Dendritic cell treated with granulocyte-macrophage colony-stimulating factor and Interleukin-4, amounts not matched to agents 40 ng/mL and 50 ng/mL, for 4 days (primary cell): Measurements from ENCODE around the gene CCKAR.
"Not testable (repeated sequence)": the region's sequence is repeated elsewhere in the genome, so short reads cannot be mapped to it uniquely, and the experiment has no call there.

Experiments used
- H3K27ac Mint-ChIP-seq: one replicate; pipeline ENCODE4 v1.8.0; 2022; ENCODE audit warnings: mild to moderate bottlenecking, mixed read lengths
- H3K27me3 Mint-ChIP-seq: one replicate; pipeline ENCODE4 v1.8.0; 2022; ENCODE audit warnings: mild to moderate bottlenecking, mixed read lengths
- H3K36me3 Mint-ChIP-seq: one replicate; pipeline ENCODE4 v1.8.0; 2022; ENCODE audit warnings: low read depth, mixed read lengths
- H3K4me1 Mint-ChIP-seq: one replicate; pipeline ENCODE4 v1.8.0; 2022; ENCODE audit warnings: low read depth, mixed read lengths
- H3K4me3 Mint-ChIP-seq: one replicate; pipeline ENCODE4 v1.8.0; 2022; ENCODE audit warnings: mild to moderate bottlenecking, moderate library complexity, mixed read lengths
- H3K9me3 Mint-ChIP-seq: one replicate; pipeline ENCODE4 v1.8.0; 2022; ENCODE audit warnings: mixed read lengths
- intact Hi-C: fragments of 100-400 bp; cut with micrococcal nuclease; formaldehyde crosslinking; loops from one replicate; pipeline ENCODE4 v1.15.0; 2022

Gene CCKAR

DNA sequence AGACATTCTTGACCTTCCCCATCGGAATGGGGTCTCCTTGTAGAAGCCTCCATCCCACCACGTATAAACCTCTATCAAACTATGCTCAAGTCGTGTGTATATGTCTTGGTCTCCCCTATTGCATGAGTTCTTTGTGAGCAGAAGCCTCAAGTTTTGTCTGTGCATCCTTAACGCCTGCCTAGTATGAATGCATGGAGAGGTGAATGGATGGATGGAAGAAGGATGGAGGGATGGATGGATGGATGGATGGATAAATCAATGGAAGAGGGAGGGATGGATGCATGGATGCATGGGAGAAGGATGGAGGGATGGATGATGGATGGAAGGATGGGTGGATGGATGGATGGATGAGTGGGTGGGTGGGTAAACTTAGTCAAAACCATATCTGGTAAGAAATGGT lies 17.0 kb upstream of the CCKAR start:
- Mint-ChIP-seq H3K36me3 (no peaks in the 10 kb centered on the region), H3K27me3 (peaks cover 3% of the 10 kb centered on the region), H3K4me1 (no peaks in the 10 kb centered on the region), H3K27ac (no peak overlapping the region), H3K4me3 (no peak overlapping the region), H3K9me3 (no peaks in the 10 kb centered on the region)
- intact Hi-C loops = no loop called here

DNA sequence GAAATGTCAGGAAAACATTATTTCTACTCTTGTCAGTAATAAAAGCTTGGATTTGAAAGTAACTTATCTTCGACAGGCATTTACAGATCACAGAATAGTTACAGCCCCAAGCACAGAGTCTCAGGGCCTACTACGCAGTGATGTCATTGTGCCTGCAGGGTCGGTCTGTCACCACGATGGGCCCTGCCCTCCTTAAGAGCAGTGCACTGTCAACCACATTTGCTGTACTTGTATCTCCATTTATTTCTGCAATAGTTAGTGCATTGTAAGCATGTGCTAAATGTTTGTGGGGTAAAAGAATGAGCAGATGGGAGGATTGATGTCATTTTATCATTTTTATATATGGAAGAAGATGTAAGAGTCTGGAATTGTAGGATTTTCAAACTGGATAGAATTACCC lies 13.6 kb upstream of the CCKAR start:
- H3K27ac Mint-ChIP-seq = no peak overlapping the region
- H3K4me3 Mint-ChIP-seq = no peak overlapping the region
- H3K9me3 Mint-ChIP-seq = no peaks in the 10 kb centered on the region
- intact Hi-C loops = no loop called here
- H3K4me1 Mint-ChIP-seq = no peaks in the 10 kb centered on the region
- H3K27me3 Mint-ChIP-seq = no peaks in the 10 kb centered on the region
- no peaks in the 10 kb centered on the region for H3K36me3 Mint-ChIP-seq

GRCh38 chr4:26503427-26503826 lies 13.1 kb upstream of the CCKAR start:
- no peaks in the 10 kb centered on the region for H3K27me3 Mint-ChIP-seq
- no peaks in the 10 kb centered on the region for H3K9me3 Mint-ChIP-seq
- H3K4me3 Mint-ChIP-seq = no peak overlapping the region
- no peaks in the 10 kb centered on the region for H3K4me1 Mint-ChIP-seq
- H3K36me3 Mint-ChIP-seq = no peaks in the 10 kb centered on the region
- no peak overlapping the region for H3K27ac Mint-ChIP-seq
- intact Hi-C loops = no loop called here

- H3K4me3 Mint-ChIP-seq, H3K27ac Mint-ChIP-seq, H3K4me1 Mint-ChIP-seq, H3K27me3 Mint-ChIP-seq, H3K9me3 Mint-ChIP-seq, H3K36me3 Mint-ChIP-seq, intact Hi-C loops: not testable (repeated sequence)
Measured at GRCh38 chr4:26500565-26500999, 10.3 kb upstream of the CCKAR start.

- no peaks in the 10 kb centered on the region for H3K9me3 Mint-ChIP-seq
- H3K36me3 Mint-ChIP-seq = no peaks in the 10 kb centered on the region
- no peaks in the 10 kb centered on the region for H3K4me1 Mint-ChIP-seq
- intact Hi-C loops = no loop called here
- H3K27me3 Mint-ChIP-seq = no peaks in the 10 kb centered on the region
- H3K27ac Mint-ChIP-seq = no peak overlapping the region
- no peak overlapping the region for H3K4me3 Mint-ChIP-seq
Measured at GRCh38 chr4:26496207-26496783, 6.0 kb upstream of the CCKAR start.

GRCh38 chr4:26493461-26493860 lies 3.2 kb upstream of the CCKAR start:
- Mint-ChIP-seq H3K36me3 (no peaks in the 10 kb centered on the region), H3K27me3 (peaks cover 8% of the 10 kb centered on the region), H3K4me1 (no peaks in the 10 kb centered on the region), H3K9me3 (no peaks in the 10 kb centered on the region), H3K27ac (no peak overlapping the region), H3K4me3 (no peak overlapping the region)
- intact Hi-C loops = no loop called here

GRCh38 chr4:26491449-26492170 lies 1.3 kb upstream of the CCKAR start:
- no peak overlapping the region for H3K27ac Mint-ChIP-seq
- H3K36me3 Mint-ChIP-seq = no peaks in the 10 kb centered on the region
- H3K4me1 Mint-ChIP-seq = no peaks in the 10 kb centered on the region
- H3K4me3 Mint-ChIP-seq = no peak overlapping the region
- H3K27me3 Mint-ChIP-seq = peaks cover 8% of the 10 kb centered on the region
- intact Hi-C loops = no loop called here
- H3K9me3 Mint-ChIP-seq = no peaks in the 10 kb centered on the region

DNA sequence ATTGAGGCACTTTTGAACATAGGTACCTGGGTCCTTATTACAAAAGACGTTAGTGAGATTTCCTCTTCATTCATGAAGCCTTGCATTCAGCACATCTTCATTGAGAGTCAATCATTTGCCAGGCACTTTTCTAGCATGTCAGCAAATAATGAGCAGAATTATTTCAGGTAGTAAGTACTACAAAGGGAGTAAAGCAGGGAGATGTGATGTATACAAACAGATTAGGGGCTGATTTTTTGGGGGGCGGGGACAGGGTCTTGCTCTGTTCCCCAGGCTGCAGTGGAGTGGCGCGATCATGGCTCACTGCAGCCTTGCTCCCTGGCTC lies 638 bp upstream of the CCKAR start:
- intact Hi-C loops = no loop called here
- H3K27me3 Mint-ChIP-seq = peaks cover 8% of the 10 kb centered on the region
- no peaks in the 10 kb centered on the region for H3K4me1 Mint-ChIP-seq
- no peaks in the 10 kb centered on the region for H3K36me3 Mint-ChIP-seq
- H3K4me3 Mint-ChIP-seq = no peak overlapping the region
- no peak overlapping the region for H3K27ac Mint-ChIP-seq
- no peaks in the 10 kb centered on the region for H3K9me3 Mint-ChIP-seq

- no peak overlapping the region for H3K27ac Mint-ChIP-seq
Measured at GRCh38 chr4:26489101-26489985, 941 bp downstream of the CCKAR start.

DNA sequence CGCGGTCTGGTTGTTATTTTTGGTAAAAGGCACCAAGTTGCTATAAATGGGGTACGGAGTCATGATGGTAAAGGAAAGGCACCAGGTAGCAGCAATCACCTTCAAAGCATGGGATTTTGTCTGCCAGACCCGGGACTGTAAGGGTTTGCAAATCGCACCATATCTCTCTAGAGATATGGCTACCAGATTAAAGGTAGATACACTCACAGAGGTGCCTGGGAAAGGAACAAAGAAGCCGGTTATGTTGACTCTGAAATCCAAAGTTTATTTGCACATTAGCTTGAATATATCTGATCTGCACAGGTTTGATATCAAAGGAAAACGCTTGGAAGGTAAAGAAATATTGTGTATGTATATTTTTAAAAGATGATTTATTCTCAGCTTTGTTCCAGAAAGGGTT lies 4.6 kb downstream of the CCKAR start:
- intact Hi-C loops = no loop called here
- H3K27ac Mint-ChIP-seq = no peak overlapping the region

More at GRCh38 chr4:26489101-26489985, 941 bp downstream of the CCKAR start:
- H3K9me3 Mint-ChIP-seq = no peaks in the 10 kb centered on the region
- H3K4me3 Mint-ChIP-seq = no peak overlapping the region
- H3K36me3 Mint-ChIP-seq = no peaks in the 10 kb centered on the region
- intact Hi-C loops = no loop called here
- H3K4me1 Mint-ChIP-seq = no peaks in the 10 kb centered on the region
- peaks cover 8% of the 10 kb centered on the region for H3K27me3 Mint-ChIP-seq

DNA sequence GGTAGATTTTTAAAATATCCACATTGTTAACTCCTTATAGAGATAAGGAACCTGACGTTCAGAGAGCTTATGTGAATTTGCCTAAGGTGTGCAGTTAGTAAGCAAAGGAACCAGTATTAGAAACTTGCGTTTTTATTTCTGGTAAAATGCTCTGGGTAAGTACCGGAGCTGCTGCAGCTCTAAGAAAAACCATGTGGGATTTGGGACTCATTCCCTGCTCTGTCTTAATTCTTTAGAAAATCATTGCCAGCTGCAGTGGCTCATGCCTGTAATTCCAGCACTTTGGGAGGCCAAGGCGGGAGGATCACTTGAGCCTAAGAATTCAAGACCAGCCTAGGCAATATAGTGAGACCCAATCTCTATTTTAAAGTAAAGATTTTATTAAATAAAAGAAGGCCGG lies 5.8 kb downstream of the CCKAR start:
- peaks cover 5% of the 10 kb centered on the region for H3K27me3 Mint-ChIP-seq

More for the DNA sequence above, 4.6 kb downstream of the CCKAR start:
- no peak overlapping the region for H3K4me3 Mint-ChIP-seq
- H3K4me1 Mint-ChIP-seq = no peaks in the 10 kb centered on the region
- no peaks in the 10 kb centered on the region for H3K9me3 Mint-ChIP-seq
- no peaks in the 10 kb centered on the region for H3K36me3 Mint-ChIP-seq
- peaks cover 8% of the 10 kb centered on the region for H3K27me3 Mint-ChIP-seq

DNA sequence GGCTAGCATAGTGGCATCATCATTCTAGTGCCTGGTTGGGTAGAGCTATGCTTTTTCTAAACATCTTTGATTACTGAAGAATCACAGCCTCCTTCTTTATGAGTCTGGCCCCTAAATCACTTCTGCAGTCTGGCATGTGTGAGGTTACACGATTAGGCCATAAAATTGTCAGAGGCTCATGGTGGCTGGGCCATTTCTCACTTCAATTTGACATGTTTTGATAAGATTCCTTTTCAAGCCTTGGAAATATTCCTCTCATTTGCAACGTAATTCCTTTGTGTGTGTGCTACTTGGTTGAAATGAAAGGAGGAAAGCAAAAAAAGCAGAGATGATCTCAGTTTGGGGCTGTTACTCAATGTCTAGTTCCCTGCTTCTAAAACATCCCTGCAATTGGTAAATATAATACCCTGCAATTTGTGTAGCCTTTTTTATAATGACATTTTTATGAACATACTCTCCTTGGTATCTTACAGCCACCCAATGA lies 6.2 kb downstream of the CCKAR start:
- intact Hi-C loops = no loop called here
- no peaks in the 10 kb centered on the region for H3K9me3 Mint-ChIP-seq
- H3K36me3 Mint-ChIP-seq = no peaks in the 10 kb centered on the region
- H3K4me1 Mint-ChIP-seq = no peaks in the 10 kb centered on the region
- no peak overlapping the region for H3K27ac Mint-ChIP-seq
- no peak overlapping the region for H3K4me3 Mint-ChIP-seq
- peaks cover 3% of the 10 kb centered on the region for H3K27me3 Mint-ChIP-seq

More for the DNA sequence above, 5.8 kb downstream of the CCKAR start:
- Mint-ChIP-seq H3K36me3 (no peaks in the 10 kb centered on the region), H3K4me1 (no peaks in the 10 kb centered on the region), H3K9me3 (no peaks in the 10 kb centered on the region), H3K4me3 (no peak overlapping the region), H3K27ac (no peak overlapping the region)
- intact Hi-C loops = no loop called here

DNA sequence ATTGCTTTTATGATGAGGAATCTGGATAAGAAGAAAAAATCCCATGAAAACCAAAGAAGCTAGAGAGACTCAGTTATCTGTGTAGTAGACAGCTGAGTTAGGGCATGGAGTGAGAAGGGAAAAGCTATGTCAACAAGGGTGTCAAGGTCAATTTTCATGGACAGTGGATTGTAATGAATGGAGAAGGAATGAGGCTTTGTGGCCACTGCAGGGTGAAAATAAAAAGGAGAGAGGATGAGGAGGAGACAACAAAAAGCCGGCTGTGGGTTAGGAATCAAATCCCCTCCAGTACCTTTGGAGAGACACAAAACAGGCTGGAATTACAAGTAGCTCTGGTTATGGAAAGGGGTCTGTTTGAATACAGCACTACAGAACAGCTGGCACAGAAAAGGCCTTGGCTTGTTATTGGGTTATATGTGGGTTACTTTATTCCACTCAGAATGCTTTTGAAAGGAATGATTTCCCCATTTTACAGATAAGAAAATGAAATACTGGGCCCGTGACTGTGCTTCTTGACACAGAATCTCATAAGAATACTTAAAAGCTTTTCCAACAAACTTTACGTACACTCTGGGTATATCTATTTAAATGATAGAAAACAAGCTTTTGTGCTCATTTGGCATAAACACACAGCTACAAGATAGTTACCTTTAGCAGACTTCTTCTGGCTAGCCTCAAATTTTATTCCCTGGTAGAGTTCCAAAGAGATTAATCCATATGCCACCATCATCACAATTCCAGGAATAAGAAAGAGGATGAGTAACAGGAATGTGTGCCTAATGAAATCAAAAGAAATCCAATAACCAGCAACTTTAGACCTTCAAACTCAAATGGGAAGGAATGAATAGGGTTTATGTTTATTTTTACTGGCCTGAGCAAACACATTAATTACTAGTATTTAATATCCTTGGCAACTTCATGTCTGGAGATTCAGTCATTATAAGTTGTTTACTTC lies 7.5 kb downstream of the CCKAR start:
- intact Hi-C loops = no loop called here
- Mint-ChIP-seq H3K4me3 (no peak overlapping the region), H3K27ac (no peak overlapping the region), H3K9me3 (no peaks in the 10 kb centered on the region), H3K4me1 (no peaks in the 10 kb centered on the region), H3K36me3 (no peaks in the 10 kb centered on the region), H3K27me3 (no peaks in the 10 kb centered on the region)
